NCI-H774 (cell line): Measurements from ENCODE around the gene MAB21L4.

Source experiments
- DNase-seq: peaks from one replicate; lab custom pipeline; 2025; lab: John Stamatoyannopoulos, UW

The MAB21L4 gene

GRCh38 chr2:240925191-240925567 lies 29.2 kb upstream of the MAB21L4 start:
- no peak for DNase-seq

GRCh38 chr2:240922982-240923537 lies 27.1 kb upstream of the MAB21L4 start:
- DNase-seq: no peak

GRCh38 chr2:240922245-240922981 lies 26.5 kb upstream of the MAB21L4 start:
- no peak for DNase-seq

GRCh38 chr2:240921995-240922244 lies 26.0 kb upstream of the MAB21L4 start:
- DNase-seq: no peak

GRCh38 chr2:240921311-240921994 lies 25.5 kb upstream of the MAB21L4 start:
- no peak for DNase-seq

GRCh38 chr2:240920783-240921231 lies 24.9 kb upstream of the MAB21L4 start:
- no peak for DNase-seq

GRCh38 chr2:240919786-240920782 lies 24.1 kb upstream of the MAB21L4 start:
- DNase-seq: no peak

GRCh38 chr2:240919161-240919781 lies 23.3 kb upstream of the MAB21L4 start:
- DNase-seq: no peak

GRCh38 chr2:240918258-240919091 lies 22.5 kb upstream of the MAB21L4 start:
- DNase-seq: no peak

- no peak for DNase-seq
These were observed 21.8 kb upstream of the MAB21L4 start for GRCh38 chr2:240917684-240918257.

GRCh38 chr2:240917009-240917683 lies 21.2 kb upstream of the MAB21L4 start:
- no peak for DNase-seq

- DNase-seq: no peak
These were observed 20.6 kb upstream of the MAB21L4 start for GRCh38 chr2:240916571-240917008.

GRCh38 chr2:240915526-240916341 lies 19.8 kb upstream of the MAB21L4 start:
- no peak for DNase-seq

GRCh38 chr2:240914645-240915525 lies 18.9 kb upstream of the MAB21L4 start:
- no peak for DNase-seq

GRCh38 chr2:240913810-240914644 lies 18.1 kb upstream of the MAB21L4 start:
- DNase-seq: no peak

GRCh38 chr2:240912878-240913809 lies 17.2 kb upstream of the MAB21L4 start:
- DNase-seq: no peak
